GDM1 (cell line): ENCODE measurements around the gene CXCL1.
"Not testable (repeated sequence)": the region's sequence is repeated elsewhere in the genome, so short reads cannot be mapped to it uniquely, and the experiment has no call there.

ENCODE experiments used
- DNase-seq: peaks from one replicate; lab custom pipeline; 2025; lab: John Stamatoyannopoulos, UW

CXCL1 gene

DNA sequence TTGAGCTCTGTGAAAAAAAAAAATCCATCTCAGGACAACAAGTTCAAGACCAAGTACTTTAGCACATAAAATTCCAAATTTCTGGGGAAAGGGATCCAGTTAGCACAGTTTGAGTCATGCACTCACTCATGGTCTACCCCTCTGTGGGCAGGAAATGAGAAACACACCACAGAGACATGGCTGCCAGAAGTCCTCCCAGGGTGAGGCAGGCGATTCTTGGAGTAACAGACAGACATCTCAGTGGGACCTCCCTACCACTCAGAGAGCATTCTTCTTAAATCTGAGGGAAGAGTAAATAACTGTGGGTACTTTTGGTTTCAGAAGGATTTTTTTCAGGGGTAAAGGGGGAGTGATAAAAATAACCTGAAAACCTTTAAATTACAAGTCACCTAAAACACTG, 14.1 kb downstream of the CXCL1 start:
- DNase-seq, result no peak

DNA sequence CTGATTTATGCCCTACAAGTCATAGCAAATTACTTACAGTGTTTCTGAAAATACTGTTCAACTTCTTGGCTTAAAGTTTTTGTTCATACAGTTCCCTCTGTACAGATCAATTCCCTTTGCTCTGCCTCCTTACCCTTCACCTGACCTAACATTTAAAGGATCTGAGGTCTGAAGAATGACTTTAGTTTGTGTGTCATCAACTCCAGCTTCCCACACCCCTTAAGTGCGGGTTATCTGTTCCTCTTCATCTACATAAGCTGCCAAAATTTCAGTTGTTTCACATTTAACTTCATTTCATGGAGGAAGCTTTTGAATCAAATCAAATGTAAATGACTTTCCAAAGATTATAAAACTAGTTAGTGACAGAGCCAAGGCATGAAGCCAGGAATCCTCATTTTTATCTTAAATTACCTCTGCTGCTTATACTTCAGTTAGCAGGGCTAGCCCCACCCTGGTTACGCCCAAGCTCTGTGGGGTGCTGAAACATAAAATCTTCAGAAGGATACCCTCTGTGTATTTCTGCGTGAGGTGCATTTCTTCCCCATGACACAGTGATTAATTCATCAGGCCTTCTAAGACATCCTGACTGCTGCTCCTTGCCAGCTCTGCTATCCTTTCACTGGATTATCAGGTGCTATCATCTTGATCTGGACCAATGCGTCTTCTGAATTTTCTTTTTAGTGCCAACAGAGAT, 16.5 kb downstream of the CXCL1 start:
- DNase-seq, result no peak

DNA sequence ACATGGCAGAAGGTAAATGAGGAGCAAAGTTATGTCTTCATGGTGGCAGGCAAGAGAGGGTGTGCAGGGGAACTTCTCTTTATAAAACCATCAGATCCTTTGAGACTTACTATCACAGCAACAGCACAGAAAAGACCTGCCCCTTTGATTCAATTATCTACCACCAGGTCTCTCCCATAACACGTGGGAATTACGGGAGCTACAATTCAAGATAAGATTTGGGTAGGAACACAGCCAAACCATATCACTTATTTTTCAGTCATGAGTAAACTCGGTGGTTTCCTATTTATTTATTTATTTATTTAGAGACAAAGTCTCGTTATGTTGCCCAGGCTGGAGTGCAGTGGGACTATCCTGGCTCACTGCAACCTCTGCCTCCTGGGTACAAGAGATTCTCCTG, 22.1 kb downstream of the CXCL1 start:
- no peak for DNase-seq

DNA sequence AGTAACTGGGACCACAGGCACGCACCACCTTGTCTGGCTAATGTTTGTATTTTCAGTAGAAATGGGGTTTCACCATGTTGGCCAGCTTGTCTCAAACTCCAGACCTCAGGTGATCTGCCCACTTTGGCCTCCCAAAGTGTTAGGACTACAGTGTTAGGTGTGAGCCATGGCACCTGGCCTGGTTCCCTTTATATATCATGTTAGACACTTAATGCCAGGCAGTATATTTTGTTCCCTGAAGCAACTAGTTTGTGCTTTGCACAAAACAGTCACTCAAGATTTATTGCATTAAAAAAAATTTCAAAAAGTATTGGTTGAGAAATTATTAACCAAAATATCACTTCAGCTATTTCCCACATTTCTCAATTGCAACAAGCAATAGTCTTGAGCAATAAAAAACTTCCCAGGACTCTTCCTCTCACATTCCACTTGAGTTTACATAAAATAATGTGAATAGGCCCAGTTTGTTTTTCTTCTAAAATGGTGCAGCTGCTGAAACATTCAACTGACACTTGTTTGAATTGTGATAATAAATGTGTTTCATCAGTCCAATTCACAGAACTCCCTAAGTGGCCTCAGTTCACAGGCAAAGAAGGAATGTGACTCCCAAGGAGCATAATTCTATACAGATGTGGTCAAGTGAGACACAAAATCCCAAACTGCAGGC, 22.7 kb downstream of the CXCL1 start:
- no peak for DNase-seq

GRCh38 chr4:73892966-73893365, 23.8 kb downstream of the CXCL1 start:
- DNase-seq, result no peak

DNA sequence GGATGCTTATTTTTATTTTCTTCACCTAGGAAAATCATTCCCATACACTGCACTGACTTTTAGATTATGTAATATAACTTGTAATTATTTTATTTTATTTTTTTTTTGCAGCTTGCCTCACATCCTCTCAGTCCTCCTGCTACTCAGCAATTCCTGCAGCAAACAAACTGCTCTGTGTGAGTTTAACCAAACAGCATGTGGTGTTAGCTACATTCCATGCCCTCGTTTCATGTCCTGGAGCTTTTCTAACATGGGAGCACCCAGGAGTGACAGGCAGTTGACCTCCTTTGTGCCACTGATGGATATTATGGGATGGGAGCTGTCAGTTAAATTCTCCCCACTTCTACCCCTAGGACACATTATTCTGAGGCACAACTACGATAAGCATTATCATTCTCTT, 24.8 kb downstream of the CXCL1 start:
- DNase-seq, result no peak

- DNase-seq, result no peak
Measured at GRCh38 chr4:73895201-73896175, 26.3 kb downstream of the CXCL1 start.

DNA sequence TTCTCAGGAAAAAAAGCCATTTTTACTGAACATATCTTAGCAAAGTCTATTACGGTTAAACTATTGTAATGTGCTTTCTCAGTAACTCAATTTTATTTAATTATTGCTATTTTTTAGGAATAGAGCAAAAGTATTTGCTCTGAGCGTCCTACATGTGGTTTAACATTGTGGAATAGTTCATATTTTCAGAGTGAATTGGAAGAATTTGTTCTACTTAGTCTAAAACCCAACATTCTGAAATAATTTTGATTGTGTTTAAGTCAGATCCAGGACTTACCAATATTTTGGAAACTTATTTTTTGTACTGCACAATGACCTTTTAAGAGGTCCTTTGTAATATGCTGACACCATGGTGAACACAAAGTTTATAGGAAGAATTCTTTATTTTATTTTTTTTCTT, 27.2 kb downstream of the CXCL1 start:
- no peak for DNase-seq

DNA sequence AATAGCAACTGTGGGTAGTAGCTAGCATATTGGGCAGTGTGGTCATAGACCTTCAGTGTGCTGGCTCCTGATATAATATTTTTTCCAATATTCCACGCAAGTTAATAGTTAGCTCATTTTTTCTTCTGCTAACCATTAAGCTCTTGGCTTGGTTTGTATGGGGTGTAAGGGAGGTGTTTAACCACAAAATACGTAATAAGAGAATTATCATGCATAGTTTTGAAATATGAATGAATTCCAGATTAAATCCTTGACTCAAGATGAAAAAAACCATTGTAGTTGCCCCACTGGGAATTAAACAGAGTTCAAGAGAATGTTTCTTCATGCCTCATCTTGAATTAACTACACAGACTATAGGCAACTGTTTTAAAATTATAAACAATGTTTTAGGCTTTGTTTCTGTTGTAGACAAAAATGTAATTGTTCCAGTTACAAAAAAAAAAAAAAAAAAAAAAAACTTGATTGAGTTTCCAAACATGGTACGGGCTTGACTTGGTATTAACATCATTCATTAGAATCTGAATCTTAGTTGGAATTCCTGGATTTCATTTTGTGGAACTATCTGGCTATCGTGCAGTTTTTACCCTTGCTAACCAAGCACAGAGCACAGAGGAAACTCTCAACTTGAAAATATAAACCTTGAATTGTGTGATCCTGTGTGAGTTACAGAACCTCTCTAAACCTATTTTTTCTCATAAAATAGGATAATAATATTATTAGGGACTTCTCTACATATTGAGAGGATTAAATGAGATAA, 28.4 kb downstream of the CXCL1 start:
- DNase-seq, result no peak

DNA sequence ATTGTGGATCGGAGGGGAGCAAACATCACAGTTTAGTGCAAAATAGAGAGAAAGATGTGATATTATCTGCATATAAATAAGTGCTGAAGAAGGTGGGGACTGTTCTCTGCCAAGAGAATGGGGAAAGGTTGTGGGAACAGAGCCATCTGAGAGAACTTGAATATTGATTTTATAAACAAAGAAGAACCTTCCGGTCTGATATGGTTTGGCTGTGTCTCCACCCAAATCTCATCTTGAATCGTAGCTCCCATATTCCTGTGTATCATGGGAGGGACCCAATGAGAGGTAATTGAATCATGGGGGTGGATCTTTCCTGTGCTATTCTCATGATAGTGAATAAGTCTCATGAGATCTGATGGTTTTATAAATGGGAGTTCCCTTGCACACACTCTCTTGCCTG, 30.1 kb downstream of the CXCL1 start:
- DNase-seq, result not testable (repeated sequence)

GRCh38 chr4:73901031-73901430, 31.8 kb downstream of the CXCL1 start:
- DNase-seq, result no peak

DNA sequence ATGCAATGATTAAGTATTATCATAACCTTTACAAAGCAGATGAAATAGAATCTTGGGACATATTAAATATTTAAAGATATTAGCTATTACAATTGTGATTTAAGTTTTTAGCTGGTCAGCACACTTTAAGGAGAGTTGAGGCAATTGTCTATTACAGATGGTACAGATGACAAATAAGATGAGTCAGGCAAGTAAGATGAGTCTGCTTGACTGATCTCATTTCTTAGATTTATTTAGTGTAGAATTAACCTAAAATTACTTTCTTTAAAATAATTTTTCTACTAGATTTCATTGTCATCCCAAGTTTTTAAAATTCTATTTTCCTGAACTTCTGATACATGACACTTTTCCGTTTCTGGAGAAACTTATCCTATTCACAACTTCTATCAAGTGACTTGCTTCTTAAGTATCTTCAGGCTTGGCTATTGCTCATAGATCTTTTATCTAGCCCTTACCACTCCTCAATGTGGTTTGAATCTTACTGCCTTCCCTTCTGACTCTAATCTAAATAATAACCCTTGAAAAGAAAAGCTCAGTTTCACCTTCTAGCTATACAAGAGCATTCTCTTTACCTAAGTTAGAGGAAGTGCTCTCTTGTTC, 32.9 kb downstream of the CXCL1 start:
- no peak for DNase-seq

GRCh38 chr4:73902817-73903547, 33.8 kb downstream of the CXCL1 start:
- no peak for DNase-seq

DNA sequence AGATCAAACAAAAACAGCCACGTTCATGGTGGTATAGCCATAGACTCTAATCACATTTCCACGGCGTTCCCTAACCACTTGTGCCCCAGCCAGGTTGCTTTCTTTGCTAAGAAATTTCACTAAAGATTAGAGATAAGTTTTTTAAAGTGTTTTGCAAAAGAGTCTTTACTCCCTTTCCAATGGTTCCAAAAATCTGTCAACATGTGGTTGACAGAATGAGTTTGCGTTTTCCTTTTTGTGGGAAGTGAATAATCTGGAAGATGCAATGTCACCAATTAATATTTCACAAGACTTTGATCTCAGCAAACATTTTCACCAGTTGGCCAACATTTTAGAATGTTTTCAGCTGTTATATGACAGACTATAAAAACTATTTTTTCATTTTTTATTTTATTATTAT, 35.3 kb downstream of the CXCL1 start:
- DNase-seq, result no peak

DNA sequence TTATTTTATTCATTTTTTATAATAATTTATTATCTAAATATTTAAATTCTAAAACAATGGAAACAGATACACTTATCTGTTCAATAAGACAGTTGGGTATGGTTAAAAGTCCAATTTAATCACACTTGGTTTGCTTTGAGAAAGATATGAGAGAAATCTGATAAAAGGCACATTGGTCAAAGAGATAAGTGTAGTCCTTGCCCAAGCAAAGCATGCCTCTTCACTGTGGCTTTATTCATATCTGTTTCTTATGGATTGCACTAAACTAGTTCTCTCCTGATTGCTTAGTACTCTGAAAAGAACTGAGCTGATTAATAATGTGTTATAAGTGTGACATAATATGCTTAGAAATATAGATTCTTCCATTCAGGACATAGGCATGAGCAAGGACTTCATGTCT, 39.8 kb downstream of the CXCL1 start:
- DNase-seq, result no peak

DNA sequence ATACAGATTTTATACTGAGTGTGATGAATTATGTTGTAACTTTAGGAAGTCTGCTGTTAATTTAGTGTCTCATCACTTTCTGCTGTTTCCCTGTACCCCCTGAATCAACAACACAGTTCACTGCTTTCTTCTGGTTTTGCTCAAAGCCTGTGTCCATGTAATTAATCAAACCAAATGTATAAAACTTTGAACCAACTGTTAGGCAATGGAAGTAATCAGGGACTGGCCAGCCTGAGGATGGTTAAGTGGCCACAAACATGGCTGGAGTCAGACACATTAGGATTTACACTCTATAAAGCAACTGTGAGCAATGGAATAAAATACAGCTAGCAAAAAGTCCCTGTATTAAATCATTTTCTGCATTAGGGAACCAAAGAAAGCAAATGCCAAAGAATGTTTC, 42.6 kb downstream of the CXCL1 start:
- DNase-seq, result no peak

DNA sequence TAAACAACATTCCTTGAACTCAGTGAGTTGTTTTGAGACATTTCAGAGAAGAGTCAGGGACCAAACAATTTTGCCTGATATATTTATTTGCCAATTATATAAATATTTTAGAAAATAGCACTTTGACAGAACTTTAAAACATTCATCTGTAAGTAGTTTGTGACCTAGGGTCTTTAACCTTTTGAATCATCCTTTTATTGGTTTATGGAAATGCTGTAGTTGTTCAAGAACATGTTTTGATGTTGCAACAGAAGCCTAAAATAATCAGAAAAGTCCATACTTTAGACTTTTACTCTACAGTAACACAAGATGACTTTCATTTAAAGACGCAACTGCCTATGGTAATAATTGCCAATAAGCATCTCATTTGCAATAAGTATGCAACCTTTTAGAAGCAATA, 43.0 kb downstream of the CXCL1 start:
- DNase-seq, result no peak

GRCh38 chr4:73914071-73914470, 44.9 kb downstream of the CXCL1 start:
- DNase-seq, result no peak

GRCh38 chr4:73916172-73916925, 47.2 kb downstream of the CXCL1 start:
- no peak for DNase-seq

DNA sequence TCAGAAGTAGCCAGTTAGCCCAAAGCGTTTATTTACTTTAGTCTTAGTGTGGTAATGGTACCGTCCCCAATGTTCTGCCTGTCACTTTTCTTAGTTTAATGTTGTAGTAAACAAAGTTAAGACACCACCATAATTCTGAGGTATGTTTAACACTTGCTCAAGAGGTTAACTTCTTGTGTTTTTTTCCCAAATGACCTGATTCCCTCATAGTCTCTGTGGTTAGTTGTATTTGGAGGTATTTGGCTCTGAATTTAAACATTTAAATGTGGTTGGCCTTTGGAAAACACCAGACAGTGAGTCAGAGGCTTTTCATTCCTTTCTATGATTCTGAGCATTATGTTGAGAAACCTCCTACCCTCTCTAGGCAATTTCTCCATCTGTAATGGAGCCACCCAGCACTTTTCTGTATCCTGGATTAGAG, 47.9 kb downstream of the CXCL1 start:
- DNase-seq, result no peak
